ES-I3 (cell line): ENCODE measurements around the gene UMODL1.

ENCODE experiments used
- H3K36me3 ChIP-seq: 2 replicates; pipeline ENCODE4 v1.6.1; 2013; ENCODE audit warnings: mild to moderate bottlenecking, low read length, control low read depth, moderate library complexity; ENCODE audit not compliant: insufficient read depth
- H3K4me1 ChIP-seq: 2 replicates; pipeline ENCODE4 v1.6.1; 2013; ENCODE audit warnings: mild to moderate bottlenecking, control low read depth, low read length; ENCODE audit not compliant: insufficient read depth
- H3K9ac ChIP-seq: 2 replicates; pipeline ENCODE4 v1.6.1; 2013; ENCODE audit warnings: low read depth, mild to moderate bottlenecking, low read length, moderate library complexity
- H3K9me3 ChIP-seq: 2 replicates; pipeline ENCODE4 v1.6.1; 2013; ENCODE audit warnings: mild to moderate bottlenecking, low read length, moderate library complexity; ENCODE audit not compliant: control insufficient read depth, insufficient read depth

The UMODL1 gene

GRCh38 chr21:42085246-42086077 is 14.3 kb downstream of the UMODL1 start:
- Histone ChIP-seq H3K4me1 (no peaks in the 10 kb centered on the region), H3K9me3 (no peaks in the 10 kb centered on the region), H3K36me3 (no peaks in the 10 kb centered on the region), H3K9ac (no peak overlapping the region)

- H3K9ac ChIP-seq = no peak overlapping the region
- H3K9me3 ChIP-seq = no peaks in the 10 kb centered on the region
- H3K36me3 ChIP-seq = no peaks in the 10 kb centered on the region
- no peaks in the 10 kb centered on the region for H3K4me1 ChIP-seq
These were observed 15.9 kb downstream of the UMODL1 start for GRCh38 chr21:42086969-42087368.

GRCh38 chr21:42088148-42088547 is 17.0 kb downstream of the UMODL1 start:
- Histone ChIP-seq H3K9ac (no peak overlapping the region), H3K36me3 (no peaks in the 10 kb centered on the region), H3K9me3 (no peaks in the 10 kb centered on the region), H3K4me1 (no peaks in the 10 kb centered on the region)

GRCh38 chr21:42088658-42089057 is 17.5 kb downstream of the UMODL1 start:
- Histone ChIP-seq H3K9me3 (no peaks in the 10 kb centered on the region), H3K36me3 (no peaks in the 10 kb centered on the region), H3K4me1 (no peaks in the 10 kb centered on the region), H3K9ac (no peak overlapping the region)

GRCh38 chr21:42089093-42089631 is 18.0 kb downstream of the UMODL1 start:
- H3K36me3 ChIP-seq = no peaks in the 10 kb centered on the region
- H3K9me3 ChIP-seq = peaks cover 4% of the 10 kb centered on the region; the same call in 1 of the 2 replicates
- no peaks in the 10 kb centered on the region for H3K4me1 ChIP-seq
- H3K9ac ChIP-seq = no peak overlapping the region

- Histone ChIP-seq H3K9me3 (peaks cover 4% of the 10 kb centered on the region; the same call in 1 of the 2 replicates), H3K36me3 (no peaks in the 10 kb centered on the region), H3K9ac (no peak overlapping the region), H3K4me1 (no peaks in the 10 kb centered on the region)
These were observed 18.7 kb downstream of the UMODL1 start for GRCh38 chr21:42089665-42090310.

- Histone ChIP-seq H3K9me3 (peaks cover 4% of the 10 kb centered on the region), H3K36me3 (no peaks in the 10 kb centered on the region), H3K4me1 (no peaks in the 10 kb centered on the region), H3K9ac (no peak overlapping the region)
These were observed 20.9 kb downstream of the UMODL1 start for GRCh38 chr21:42091899-42092508.

GRCh38 chr21:42092771-42093170 is 21.7 kb downstream of the UMODL1 start:
- Histone ChIP-seq H3K36me3 (no peaks in the 10 kb centered on the region), H3K9ac (no peak overlapping the region), H3K4me1 (peaks cover 6% of the 10 kb centered on the region), H3K9me3 (peaks cover 4% of the 10 kb centered on the region)

GRCh38 chr21:42093186-42093585 is 22.1 kb downstream of the UMODL1 start:
- H3K4me1 ChIP-seq = peaks cover 10% of the 10 kb centered on the region
- H3K36me3 ChIP-seq = no peaks in the 10 kb centered on the region
- no peak overlapping the region for H3K9ac ChIP-seq
- peaks cover 4% of the 10 kb centered on the region for H3K9me3 ChIP-seq

GRCh38 chr21:42093991-42094421 is 22.9 kb downstream of the UMODL1 start:
- H3K9me3 ChIP-seq = peaks cover 4% of the 10 kb centered on the region
- no peaks in the 10 kb centered on the region for H3K36me3 ChIP-seq
- no peak overlapping the region for H3K9ac ChIP-seq
- peaks cover 10% of the 10 kb centered on the region for H3K4me1 ChIP-seq

GRCh38 chr21:42094811-42095210 is 23.7 kb downstream of the UMODL1 start:
- H3K9ac ChIP-seq = no peak overlapping the region

GRCh38 chr21:42095581-42095980 is 24.5 kb downstream of the UMODL1 start:
- Histone ChIP-seq H3K9ac (no peak overlapping the region), H3K36me3 (no peaks in the 10 kb centered on the region), H3K4me1 (peaks cover 10% of the 10 kb centered on the region), H3K9me3 (peaks cover 4% of the 10 kb centered on the region)

More at GRCh38 chr21:42094811-42095210, 23.7 kb downstream of the UMODL1 start:
- peaks cover 4% of the 10 kb centered on the region for H3K9me3 ChIP-seq
- H3K36me3 ChIP-seq = no peaks in the 10 kb centered on the region
- peaks cover 10% of the 10 kb centered on the region for H3K4me1 ChIP-seq

- no peak overlapping the region for H3K9ac ChIP-seq
- H3K9me3 ChIP-seq = peaks cover 4% of the 10 kb centered on the region
- no peaks in the 10 kb centered on the region for H3K36me3 ChIP-seq
- peaks cover 10% of the 10 kb centered on the region for H3K4me1 ChIP-seq
These were observed 25.4 kb downstream of the UMODL1 start for GRCh38 chr21:42096566-42096965.

GRCh38 chr21:42097274-42097673 is 26.2 kb downstream of the UMODL1 start:
- Histone ChIP-seq H3K9ac (no peak overlapping the region), H3K9me3 (peaks cover 4% of the 10 kb centered on the region), H3K36me3 (no peaks in the 10 kb centered on the region), H3K4me1 (peaks cover 10% of the 10 kb centered on the region)
